GM21737 (cell line): Measurements from ENCODE around the gene SOCS3.

ENCODE experiments used
- ATAC-seq: cut with Tn5 transposase; IDR thresholded peaks from one replicate; pipeline ENCODE4 v1.9.1; 2021; ENCODE audit warnings: mild to moderate bottlenecking, moderate library complexity; ENCODE audit not compliant: unreplicated experiment

Gene SOCS3

DNA sequence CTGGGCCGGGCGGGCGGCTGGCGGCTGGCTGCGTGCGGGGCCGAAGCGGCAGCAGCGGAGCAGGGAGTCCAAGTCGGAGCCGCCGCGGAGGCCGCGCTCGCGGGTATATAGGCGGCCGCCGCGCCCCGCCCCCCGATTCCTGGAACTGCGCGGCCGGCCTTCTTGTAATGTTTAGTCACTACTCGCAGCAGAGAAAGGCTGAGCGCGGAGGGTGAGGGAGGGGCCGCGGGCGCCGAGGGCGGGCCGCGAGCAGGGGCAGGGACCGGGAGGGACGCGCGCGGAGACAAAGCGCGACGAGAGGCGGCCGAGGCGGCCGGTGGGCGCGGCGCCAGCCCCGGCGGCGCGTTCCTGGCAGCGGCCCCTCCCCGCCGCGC, at the start of gene SOCS3:
SOCS3 (minus strand) TSS at position 81 of the 374 bp plus-strand sequence. CDS start 982 bp downstream, outside the sequence.
- ATAC-seq: peak; percentile 39

- no peak for ATAC-seq
Observed at GRCh38 chr17:78409191-78409928, 49.5 kb upstream of the SOCS3 start.

DNA sequence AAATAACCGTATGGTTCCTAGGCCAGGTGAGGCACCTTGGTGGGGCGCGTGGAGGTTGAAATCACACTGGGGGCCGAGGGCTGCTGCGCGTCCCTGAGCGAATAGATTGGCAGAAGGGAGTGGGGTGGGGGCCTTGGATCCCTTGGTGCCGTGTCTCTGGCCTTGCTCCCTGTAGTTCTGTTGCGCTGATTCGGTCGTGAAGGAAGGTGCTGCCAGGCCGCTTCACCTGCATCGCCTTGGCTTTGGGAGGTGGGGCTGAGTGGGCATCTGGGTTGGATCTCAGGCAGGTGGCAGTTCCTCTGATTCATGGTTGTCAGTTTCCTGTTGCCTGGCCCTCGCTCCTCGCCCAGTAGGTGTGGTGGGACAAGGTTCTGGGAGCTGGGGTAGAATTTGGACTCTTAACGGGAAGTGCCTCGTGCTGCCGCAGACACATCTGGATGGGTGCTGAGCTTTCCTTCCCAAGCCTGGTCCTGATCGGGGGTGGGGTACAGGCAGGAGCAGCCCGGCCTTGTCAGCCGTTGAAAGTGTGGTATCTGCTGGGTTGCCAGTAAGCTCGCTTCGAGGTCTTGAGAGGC, 48.7 kb upstream of the SOCS3 start:
- no peak for ATAC-seq

- ATAC-seq: no peak
Observed at GRCh38 chr17:78407387-78408000, 47.6 kb upstream of the SOCS3 start.

DNA sequence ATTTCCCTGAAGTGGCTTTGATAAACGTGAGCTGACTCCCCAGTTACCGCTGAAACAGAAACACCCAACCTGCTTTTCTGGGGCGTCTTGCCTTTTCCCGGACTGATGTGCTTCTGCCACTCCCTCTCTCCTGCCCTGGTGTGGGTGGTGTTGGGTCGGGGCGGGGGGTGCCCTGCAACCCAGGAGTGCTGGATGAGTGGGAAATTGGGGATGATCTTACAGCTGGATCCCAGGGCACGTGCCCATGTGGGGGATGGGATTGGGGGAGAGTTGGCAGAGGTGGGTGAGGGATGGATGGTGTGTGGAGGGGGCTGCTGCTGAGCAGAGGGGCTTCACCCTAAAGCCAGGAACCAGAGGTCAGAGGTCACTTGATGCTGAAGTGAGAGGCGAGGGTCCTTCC, 47.0 kb upstream of the SOCS3 start:
- no peak for ATAC-seq

- ATAC-seq: no peak
Observed at GRCh38 chr17:78406396-78406795, 46.5 kb upstream of the SOCS3 start.

DNA sequence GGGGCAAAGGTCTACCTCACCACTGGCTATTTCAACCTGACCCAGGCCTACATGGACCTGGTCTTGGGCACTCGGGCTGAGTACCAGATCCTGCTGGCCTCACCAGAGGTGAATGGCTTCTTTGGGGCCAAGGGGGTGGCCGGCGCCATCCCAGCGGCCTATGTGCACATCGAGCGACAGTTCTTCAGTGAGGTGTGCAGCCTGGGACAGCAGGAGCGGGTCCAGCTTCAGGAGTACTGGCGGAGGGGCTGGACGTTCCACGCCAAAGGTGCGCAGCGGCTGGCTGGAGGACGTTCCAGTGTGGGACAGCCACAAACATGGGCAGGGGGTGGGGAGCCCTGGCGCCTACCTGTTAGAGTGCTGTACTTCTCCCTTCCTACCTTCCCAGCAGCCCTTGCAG, 43.9 kb upstream of the SOCS3 start:
- no peak for ATAC-seq

- no peak for ATAC-seq
Observed at GRCh38 chr17:78401891-78402290, 42.0 kb upstream of the SOCS3 start.

DNA sequence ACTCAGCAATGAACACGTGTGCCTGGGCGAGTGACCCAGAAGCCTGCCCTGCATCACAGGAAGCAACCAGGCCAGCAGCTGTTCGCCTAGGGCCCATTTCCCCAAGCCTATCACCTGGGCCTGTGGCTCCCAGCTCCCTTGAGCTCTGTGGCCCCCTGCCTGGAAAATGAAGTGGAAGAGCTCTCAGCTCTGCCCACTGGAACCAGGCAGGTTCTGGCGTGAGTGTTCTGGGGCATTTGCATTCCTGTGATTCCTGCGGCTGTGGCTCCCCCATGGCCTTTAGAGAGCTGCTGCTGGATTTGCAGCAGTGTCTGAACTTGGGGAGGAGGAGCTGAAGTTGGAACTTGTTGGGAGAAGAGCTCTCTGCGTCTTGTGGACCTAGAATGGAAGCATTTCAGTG, 41.4 kb upstream of the SOCS3 start:
- no peak for ATAC-seq

DNA sequence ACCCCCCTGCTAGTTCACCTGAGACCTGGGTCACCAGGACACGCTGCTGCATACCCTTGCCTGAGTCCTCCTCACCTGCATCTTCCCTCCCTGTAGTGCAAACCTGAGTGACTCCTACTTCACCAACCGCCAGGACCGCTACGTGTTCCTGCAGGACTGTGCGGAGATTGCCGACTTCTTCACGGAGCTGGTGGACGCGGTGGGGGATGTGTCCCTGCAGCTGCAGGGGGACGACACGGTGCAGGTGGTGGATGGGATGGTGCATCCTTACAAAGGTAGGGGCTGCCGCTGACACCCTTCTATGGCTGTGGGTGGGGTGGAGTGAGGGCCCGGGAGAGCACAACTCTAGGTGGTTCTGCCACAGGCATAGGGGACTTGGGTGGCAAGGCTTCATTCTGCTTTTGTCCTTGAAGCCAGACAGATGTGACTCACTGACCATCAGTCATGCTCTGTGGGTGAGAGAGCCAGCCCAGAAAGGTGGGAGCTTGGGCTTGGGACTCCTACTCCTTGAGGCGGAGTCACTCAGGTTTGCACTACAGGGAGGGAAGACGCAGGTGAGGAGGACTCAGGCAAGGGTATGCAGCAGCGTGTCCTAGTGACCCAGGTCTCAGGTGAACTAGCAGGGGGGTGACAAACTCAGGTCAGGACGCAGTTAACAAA, 40.8 kb upstream of the SOCS3 start:
- ATAC-seq: no peak

DNA sequence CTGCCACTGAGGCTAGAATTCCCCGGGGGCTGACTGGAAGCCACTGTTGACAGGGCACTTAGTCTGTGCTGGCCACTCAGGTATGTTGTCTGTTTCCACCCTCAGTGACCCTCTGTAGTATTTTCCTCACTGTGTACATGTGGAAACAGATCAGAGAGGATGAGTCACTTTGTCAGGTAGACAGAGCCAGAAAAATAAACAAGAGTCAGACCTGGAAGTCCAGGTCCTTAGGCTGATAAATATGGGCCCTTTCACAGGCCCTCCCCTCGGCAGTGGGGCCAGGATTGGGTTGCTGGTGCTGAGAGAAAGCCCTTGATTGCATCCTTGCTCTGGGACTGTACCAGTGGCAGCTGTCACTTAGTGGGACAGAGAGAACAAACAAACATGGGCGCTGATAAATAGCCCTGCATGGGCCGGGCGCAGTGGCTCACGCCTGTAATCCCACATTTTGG, 39.8 kb upstream of the SOCS3 start:
- ATAC-seq: no peak

DNA sequence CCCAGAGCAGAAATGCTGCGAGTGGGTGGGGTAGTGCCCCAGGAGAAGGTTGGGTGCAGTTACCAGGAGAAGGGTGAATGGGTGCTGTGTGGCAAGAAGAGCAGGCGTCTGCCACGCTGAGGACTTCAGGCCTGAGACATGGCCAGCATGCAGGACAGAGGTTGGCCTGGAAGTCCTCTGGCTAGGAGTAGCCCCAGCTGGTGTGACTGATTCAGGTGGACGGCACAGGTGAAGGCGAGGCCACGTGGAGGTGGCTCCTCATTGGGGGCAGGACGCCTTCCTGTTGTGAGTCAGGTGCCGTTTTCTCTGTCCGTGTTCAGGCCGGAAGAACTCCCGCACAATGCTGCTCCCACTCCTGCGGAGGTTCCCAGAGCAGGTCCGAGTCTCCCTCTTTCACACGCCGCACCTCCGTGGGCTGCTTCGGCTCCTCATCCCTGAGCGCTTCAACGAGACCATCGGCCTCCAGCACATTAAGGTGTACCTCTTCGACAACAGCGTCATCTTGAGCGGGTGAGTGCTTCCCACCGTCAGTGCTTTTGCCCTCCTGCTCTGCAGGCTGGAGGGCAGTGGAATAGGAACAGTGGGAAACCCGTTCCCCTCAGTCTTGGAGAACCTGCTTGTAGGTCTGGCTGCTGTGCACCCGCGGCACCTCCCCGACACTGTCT, 39.3 kb upstream of the SOCS3 start:
- no peak for ATAC-seq

DNA sequence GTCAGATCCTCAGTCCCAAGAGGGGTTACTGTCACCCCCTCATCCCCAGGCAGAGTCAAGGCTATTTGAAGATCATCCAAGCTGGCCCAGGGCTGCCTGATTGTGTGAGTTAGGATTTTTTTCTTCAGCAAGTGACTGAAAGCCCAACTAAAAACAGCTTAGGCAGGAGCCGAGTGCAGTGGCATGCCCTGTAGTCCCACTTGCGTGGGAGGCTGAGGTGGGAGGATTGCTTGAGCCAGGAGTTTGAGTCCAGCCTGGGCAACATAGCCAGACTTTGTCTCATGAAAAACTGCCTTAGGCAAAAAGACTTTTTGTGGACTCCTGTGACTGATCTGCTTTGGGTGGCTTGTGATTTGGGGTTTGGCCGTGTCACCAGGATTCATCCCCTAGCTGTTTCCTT, 38.5 kb upstream of the SOCS3 start:
- no peak for ATAC-seq

GRCh38 chr17:78397681-78398101, 37.8 kb upstream of the SOCS3 start:
- no peak for ATAC-seq

- ATAC-seq: no peak
Observed at GRCh38 chr17:78396441-78397337, 36.8 kb upstream of the SOCS3 start.

DNA sequence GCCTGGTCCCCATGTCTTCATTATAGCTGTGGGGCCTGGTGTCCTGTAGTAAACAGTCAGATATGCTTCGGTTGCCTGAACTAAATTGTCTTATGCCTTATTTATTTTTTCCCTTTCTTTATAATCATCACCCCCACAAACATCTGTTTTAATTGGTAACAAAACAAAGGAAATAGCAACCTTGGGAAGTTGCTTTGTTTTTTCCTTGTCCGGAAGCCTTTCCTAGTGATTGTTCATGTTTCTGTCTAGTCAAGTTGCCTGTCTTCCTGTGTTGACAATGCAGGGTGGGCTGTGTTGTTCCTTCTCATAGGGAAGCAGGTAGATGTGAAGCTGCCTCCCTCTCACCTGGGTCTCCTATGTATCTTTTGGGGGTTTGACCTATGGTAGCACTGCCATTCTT, 35.3 kb upstream of the SOCS3 start:
- no peak for ATAC-seq

- ATAC-seq: no peak
Observed at GRCh38 chr17:78394209-78394608, 34.3 kb upstream of the SOCS3 start.

GRCh38 chr17:78393575-78393974, 33.7 kb upstream of the SOCS3 start:
- ATAC-seq: no peak

DNA sequence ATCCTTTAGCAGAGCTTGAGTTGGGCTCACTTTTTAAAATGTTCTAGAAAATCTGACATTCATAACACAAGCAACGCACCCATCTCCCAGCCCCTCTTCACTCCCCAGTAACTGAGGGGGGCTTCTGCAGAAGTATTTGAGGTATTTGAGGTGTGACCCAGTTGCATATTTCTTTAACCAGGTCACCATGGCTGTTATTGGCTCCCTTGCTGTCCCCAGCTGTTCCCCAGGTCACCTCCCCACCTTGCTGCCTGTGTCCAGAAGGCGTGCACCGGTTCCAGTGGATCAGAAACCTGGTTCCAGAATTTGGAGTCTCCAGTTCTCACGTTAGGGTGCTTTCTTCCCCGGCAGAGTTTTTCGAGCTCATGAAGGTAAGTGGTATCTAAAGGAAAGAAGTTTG, 32.4 kb upstream of the SOCS3 start:
- no peak for ATAC-seq

DNA sequence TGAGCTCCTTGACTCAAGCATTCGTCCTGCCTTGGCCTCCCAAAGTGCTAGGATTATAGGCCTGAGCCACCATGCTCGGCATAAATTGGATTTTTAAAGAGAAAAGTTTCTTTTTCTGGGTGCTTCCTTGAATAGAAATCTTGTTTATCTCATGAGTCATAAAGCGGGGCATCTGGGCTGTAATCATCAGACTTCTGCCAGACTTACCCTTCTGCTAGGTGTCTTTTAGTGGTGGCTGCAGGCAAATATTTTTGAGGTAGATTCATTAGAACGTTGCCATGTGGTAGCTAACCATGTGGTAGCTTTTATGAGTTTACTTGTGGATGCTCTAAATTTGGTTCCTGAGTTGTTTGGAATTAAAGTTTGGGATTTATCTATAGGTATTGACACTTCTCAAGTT, 32.0 kb upstream of the SOCS3 start:
- ATAC-seq: no peak
